OCI-LY3 (cell line): ENCODE results near the gene CNOT6L.

Source experiments
- CTCF ChIP-seq: fragments of 200-600, 300-600 bp; sonication (generic); IDR thresholded peaks from 2 replicates; pipeline ENCODE4 v1.5.1; 2014; ENCODE audit warnings: antibody characterized with exemption, low read length, low read depth
- EZH2phosphoT487 ChIP-seq: fragments of 200-600 bp; shearing (Covaris generic); IDR thresholded peaks from 2 replicates; pipeline ENCODE4 v1.6.1; 2018; ENCODE audit warnings: antibody characterized with exemption, mixed run types, low read depth

- no peak for TF ChIP-seq EZH2phosphoT487
- no peak for TF ChIP-seq CTCF
Observed at GRCh38 chr4:77669946-77670590, 149.1 kb downstream of the CNOT6L start.
